GM15510 (cell line): Measurements from ENCODE around the gene CES1.

Experiments used
- POLR2A ChIP-seq: IDR thresholded peaks from 3 replicates; pipeline ENCODE4 v1.6.1; 2011; ENCODE audit warnings: borderline replicate concordance; ENCODE audit not compliant: insufficient read length; ENCODE audit errors: extremely low read depth

Gene CES1

GRCh38 chr16:55839115-55839514, 6.2 kb upstream of the CES1 start:
- no peak for TF ChIP-seq POLR2A

GRCh38 chr16:55836158-55836611, 3.3 kb upstream of the CES1 start:
- no peak for TF ChIP-seq POLR2A

- no peak for TF ChIP-seq POLR2A
Observed at GRCh38 chr16:55835581-55835980, 2.7 kb upstream of the CES1 start.

DNA sequence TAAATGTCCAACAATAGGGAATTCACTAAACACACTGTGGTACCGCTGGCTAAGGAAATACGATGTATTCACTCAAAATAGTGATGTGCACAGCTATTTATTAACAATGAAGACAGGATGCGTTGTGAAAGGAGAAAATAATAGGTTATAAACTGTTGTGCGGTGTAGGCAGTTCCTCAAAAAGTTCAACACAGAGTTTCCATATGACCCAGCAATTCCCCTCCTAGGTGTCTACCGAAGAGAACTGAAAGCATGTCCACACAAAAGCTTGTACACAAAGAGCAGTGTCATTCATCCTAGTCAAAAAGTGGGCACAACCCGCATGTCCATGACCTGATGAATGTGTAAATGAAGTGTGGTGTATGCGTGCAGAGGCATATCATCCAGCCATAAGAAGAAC, 1.2 kb upstream of the CES1 start:
- TF ChIP-seq POLR2A: no peak

GRCh38 chr16:55832425-55832772, 497 bp downstream of the CES1 start:
- no peak for TF ChIP-seq POLR2A

DNA sequence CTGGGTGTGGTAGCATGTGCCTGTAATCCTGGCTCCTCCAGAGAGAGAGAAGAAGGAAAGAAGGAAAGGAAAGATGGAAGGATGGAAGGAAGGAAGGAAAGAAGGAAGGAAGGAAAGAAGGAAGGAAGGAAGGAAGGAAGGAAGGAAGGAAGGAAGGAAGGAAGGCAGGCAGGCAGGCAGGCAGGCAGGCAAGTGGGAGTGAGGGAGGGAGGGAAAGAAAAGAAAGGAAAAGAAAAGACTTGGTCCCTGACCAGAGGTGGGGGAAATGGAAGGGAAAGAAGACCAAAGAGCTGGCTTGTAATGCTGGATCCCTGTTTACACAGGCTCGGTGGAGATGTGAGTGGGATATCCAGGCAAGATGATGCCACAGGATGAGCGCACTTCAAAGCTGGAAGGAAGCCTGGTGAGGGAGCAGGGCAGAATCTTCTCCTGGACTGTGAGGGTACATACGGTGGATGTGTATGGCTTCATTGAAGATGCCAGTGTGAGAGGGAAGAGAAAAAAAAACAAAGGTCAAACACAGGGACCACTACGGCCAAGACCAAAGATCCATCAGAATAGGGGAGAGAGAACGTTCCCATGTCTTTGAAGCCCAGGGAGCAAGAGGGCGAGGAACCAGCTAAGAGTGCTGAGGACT, 2.1 kb downstream of the CES1 start:
- TF ChIP-seq POLR2A: no peak

DNA sequence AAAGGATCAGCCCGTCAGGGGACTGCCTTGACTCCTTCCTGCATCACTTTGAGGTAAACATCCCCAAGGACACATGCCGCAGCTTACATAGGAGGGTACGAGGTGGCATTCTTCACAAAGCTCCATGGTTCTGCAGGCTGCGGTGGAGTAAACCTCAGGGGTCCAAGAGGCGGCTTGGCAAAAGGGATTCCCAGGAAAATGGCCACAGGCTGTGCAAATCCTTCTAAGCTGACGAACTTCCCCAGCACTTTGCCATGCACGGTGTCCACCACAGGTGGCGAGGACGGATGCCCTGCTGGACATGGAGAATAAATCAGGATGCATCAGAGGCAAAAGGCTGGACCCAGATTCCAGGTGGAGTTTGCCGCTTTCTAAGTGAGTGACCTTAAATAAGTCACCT, 4.2 kb downstream of the CES1 start:
- no peak for TF ChIP-seq POLR2A

GRCh38 chr16:55825115-55825728, 7.7 kb downstream of the CES1 start:
- no peak for TF ChIP-seq POLR2A

- no peak for TF ChIP-seq POLR2A
Observed at GRCh38 chr16:55824473-55825000, 8.4 kb downstream of the CES1 start.

DNA sequence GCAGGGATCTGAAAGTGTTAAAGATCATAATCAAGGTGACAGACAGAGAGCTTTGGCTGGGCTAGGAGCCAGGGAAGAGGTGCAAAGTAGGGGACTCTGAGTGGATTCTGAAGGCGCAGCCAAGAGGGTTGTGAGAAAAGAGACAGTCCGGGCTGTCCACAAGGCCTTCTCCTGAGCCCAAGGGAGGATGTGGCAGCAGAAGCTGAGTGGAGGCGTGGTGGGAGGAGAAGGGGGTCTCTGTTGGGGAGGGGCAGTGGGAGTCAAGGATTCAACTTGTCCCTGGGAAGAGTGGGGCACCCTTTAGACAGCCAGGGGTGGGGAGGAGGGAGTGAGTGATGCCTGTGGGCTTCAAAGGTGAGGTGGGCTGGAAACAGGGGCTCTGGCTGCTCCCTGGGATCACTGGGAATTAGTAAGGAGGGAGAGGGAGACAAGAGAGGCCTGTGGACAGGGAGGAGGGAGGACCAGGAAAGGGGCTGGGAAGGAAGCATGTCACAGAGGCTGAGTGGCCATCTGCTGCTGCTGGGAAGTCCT, 10.6 kb downstream of the CES1 start:
- no peak for TF ChIP-seq POLR2A

- no peak for TF ChIP-seq POLR2A
Observed at GRCh38 chr16:55821210-55821609, 11.7 kb downstream of the CES1 start.

DNA sequence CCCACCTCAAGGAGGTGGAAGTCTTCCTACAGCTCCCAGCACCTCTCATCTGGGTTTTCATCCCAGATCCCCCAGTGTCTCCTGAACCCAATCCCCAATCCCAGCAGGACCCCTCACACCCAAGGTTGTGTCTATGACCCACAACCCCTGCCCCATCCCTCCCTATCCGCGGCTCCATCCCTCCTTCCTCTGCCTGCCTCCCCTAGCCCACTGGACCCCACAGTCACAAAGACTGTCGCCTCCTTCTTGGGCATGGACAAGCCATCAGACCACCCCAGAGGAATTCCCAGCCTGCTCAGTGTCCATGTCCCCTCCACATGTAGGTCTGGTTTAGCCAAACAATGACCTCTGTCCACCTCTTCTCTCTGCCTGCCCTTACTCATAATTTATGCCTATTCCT, 12.3 kb downstream of the CES1 start:
- TF ChIP-seq POLR2A: no peak

GRCh38 chr16:55817236-55817912, 15.5 kb downstream of the CES1 start:
- no peak for TF ChIP-seq POLR2A

GRCh38 chr16:55815320-55815719, 17.6 kb downstream of the CES1 start:
- TF ChIP-seq POLR2A: no peak

- TF ChIP-seq POLR2A: no peak
Observed at GRCh38 chr16:55812951-55813350, 19.9 kb downstream of the CES1 start.
